Cardiac muscle cell (in vitro differentiated cells and primary cell): ENCODE data around the gene HOXD4. TPM values are rescaled to one million over a fixed set of nuclear protein-coding genes. Genes with fewer than 3 reads are reported as not detected.
A peak's percentile ranks its signal among the peaks of the same experiment; 100 is the strongest.

Source experiments
- DNase-seq, 2 donors: peaks; one replicate each; pipeline versions ENCODE4 v3.0.0 to v3.0.0-alpha.2; 2010 to 2017; ENCODE audit warnings: low read depth in 1 of 2, low spot score in 1 of 2
- H3K27ac ChIP-seq: fragments of 200-600 bp; sonication (generic); 2 replicates; pipeline ENCODE4 v1.5.1; 2016
- H3K27me3 ChIP-seq: fragments of 200-600 bp; sonication (generic); 2 replicates; pipeline ENCODE4 v1.6.0; 2016; ENCODE audit warnings: control low read depth
- H3K36me3 ChIP-seq: fragments of 200-600 bp; sonication (generic); 2 replicates; pipeline ENCODE4 v1.5.1; 2016; ENCODE audit warnings: control low read depth
- H3K4me1 ChIP-seq: fragments of 200-600 bp; sonication (generic); 2 replicates; pipeline ENCODE4 v1.8.1; 2017; ENCODE audit warnings: low read depth, mild to moderate bottlenecking, mixed run types
- H3K4me3 ChIP-seq: fragments of 200-600 bp; sonication (generic); 2 replicates; pipeline ENCODE4 v1.5.1; 2016; ENCODE audit warnings: mild to moderate bottlenecking
- H3K9me3 ChIP-seq: fragments of 200-600 bp; sonication (generic); 2 replicates; pipeline ENCODE4 v1.5.1; 2017; ENCODE audit warnings: low read depth, mild to moderate bottlenecking, control low read depth
- polyA plus RNA-seq: library from polyadenylated mRNA; unstranded; fragments of >200 nt; fragmentation: Nextera tagmentation; extraction: Ambion mirVana; gene quantifications from 2 replicates; pipeline ENCODE4 v1.2.1, GENCODE V29; 2016
- total RNA-seq: library from RNA; depleted of rRNA; stranded (reverse); fragments of >200 nt; gene quantifications from 2 replicates; pipeline ENCODE4 v1.2.3, GENCODE V29; 2016
- TF ChIP-seq, protein P1 (sequence below): IDR thresholded peaks from 2 replicates; pipeline ENCODE4 v1.5.1; 2012; ENCODE audit warnings: low read depth, mild to moderate bottlenecking, low read length

HOXD4 gene
- total and polyA plus RNA-seq, 2 experiments from 2014 or later, result not detected

DNA sequence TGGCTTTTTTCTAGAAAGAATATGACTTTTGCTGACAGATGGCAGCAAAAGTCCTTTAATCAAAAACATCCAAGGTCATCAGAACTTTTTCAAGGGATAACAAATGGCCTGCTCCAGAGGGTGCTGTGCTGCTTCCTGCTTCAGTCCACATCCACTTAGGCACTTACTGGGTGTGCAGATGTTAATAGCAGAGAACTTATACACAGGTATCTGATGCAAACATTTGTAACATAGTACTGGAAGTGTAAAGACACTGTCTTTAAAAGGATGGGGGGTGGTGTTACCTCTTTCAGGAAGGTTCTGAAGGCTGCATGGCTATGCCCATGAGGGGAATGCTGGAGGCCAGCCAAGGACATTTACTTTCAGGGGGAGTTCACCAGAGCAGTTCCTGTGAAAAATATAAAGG, 16.3 kb upstream of the HOXD4 start:
- no peaks in the 10 kb centered on the region for H3K36me3 ChIP-seq
- no peak overlapping the region for H3K4me3 ChIP-seq
- no peaks in the 10 kb centered on the region for H3K9me3 ChIP-seq
- peaks cover 100% of the 10 kb centered on the region for H3K27me3 ChIP-seq
- H3K27ac ChIP-seq, result no peak overlapping the region
- TF ChIP-seq, protein P1, sequence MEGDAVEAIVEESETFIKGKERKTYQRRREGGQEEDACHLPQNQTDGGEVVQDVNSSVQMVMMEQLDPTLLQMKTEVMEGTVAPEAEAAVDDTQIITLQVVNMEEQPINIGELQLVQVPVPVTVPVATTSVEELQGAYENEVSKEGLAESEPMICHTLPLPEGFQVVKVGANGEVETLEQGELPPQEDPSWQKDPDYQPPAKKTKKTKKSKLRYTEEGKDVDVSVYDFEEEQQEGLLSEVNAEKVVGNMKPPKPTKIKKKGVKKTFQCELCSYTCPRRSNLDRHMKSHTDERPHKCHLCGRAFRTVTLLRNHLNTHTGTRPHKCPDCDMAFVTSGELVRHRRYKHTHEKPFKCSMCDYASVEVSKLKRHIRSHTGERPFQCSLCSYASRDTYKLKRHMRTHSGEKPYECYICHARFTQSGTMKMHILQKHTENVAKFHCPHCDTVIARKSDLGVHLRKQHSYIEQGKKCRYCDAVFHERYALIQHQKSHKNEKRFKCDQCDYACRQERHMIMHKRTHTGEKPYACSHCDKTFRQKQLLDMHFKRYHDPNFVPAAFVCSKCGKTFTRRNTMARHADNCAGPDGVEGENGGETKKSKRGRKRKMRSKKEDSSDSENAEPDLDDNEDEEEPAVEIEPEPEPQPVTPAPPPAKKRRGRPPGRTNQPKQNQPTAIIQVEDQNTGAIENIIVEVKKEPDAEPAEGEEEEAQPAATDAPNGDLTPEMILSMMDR, result no peak
- no peaks in the 10 kb centered on the region for H3K4me1 ChIP-seq
- no peak for DNase-seq

DNA sequence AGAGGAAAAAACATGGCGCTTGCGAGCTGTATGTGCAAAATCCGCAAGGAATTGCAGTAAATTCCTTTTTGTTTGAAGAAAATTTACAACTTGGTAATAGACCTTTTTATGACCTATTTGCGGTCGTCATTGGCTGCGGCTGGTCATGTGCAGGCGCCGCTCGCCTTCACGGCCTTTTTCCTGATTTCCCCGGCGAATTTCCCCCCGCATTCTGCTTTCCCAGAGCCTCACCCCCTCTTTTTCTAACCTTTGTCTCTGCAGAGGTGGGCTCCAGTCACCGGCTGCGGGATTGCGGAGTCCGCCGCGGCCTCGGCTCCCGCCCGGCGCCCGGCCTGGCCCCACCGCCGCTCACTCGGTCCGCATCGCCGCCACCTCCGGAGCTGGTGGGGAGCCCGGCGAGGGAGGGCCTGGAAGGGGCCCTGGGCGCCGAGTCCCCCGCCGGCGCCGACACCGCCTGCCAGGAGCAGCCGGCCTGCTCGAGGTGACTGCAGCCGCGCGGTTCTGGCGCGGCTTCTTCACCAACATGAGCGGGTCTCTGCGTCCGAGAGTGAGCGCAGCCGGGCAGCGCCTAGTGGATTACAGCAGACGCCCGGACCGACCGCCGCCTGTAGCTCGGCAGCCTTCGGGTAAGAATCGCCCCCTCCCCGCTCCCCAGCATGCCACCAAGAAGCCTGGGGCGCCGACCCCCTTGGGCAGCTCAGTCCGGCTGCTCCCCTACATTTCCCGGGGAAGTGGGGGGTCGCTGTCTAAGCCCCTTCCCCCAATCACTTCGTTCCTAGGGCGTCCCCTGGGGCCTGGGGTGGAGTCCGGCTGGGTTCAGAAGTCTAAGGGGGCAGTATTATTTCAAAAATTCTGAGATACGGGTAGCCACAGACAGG, 14.7 kb upstream of the HOXD4 start:
- Histone ChIP-seq H3K27ac (no peak overlapping the region), H3K9me3 (no peaks in the 10 kb centered on the region), H3K4me3 (peak overlapping the region; percentile 27), H3K4me1 (no peaks in the 10 kb centered on the region), H3K27me3 (peaks cover 100% of the 10 kb centered on the region), H3K36me3 (no peaks in the 10 kb centered on the region)
- peak; percentile 25 to 59 for DNase-seq
- TF ChIP-seq, protein P1, result no peak

DNA sequence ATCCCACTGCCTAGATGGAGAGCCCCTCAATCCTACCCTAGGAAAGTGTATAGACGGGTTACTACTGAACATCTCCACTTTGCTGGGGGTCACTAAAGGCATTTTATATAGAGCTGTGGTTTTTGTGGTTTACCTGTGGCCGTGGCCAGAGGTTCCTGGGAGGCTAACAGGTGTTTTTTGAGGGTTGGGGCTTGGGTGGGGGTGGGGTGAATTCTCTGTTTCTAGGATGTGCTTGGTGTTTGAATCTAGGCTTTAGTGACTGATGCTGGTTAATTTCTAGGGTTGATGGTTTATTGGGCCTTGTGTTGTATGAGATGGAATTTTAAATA, 14.1 kb upstream of the HOXD4 start:
- no peaks in the 10 kb centered on the region for H3K9me3 ChIP-seq
- no peak for DNase-seq
- H3K27me3 ChIP-seq, result peaks cover 100% of the 10 kb centered on the region
- no peaks in the 10 kb centered on the region for H3K4me1 ChIP-seq
- H3K36me3 ChIP-seq, result no peaks in the 10 kb centered on the region
- peak overlapping the region; percentile 27 for H3K4me3 ChIP-seq
- no peak overlapping the region for H3K27ac ChIP-seq
- TF ChIP-seq, protein P1, result no peak

DNA sequence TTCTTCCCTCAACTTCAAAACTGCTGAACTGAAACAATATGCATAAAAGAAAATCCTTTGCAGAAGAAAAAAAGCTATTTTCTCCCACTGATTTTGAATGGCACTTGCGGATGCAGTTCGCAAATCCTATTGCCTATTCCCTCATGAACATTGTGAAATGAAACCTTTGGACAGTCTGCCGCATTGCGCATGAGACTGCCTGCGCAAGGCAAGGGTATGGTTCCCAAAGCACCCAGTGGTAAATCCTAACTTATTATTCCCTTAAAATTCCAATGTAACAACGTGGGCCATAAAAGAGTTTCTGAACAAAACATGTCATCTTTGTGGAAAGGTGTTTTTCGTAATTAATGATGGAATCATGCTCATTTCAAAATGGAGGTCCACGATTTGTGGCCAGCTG, 13.4 kb upstream of the HOXD4 start:
- DNase-seq, result no peak
- peaks cover 100% of the 10 kb centered on the region for H3K27me3 ChIP-seq

DNA sequence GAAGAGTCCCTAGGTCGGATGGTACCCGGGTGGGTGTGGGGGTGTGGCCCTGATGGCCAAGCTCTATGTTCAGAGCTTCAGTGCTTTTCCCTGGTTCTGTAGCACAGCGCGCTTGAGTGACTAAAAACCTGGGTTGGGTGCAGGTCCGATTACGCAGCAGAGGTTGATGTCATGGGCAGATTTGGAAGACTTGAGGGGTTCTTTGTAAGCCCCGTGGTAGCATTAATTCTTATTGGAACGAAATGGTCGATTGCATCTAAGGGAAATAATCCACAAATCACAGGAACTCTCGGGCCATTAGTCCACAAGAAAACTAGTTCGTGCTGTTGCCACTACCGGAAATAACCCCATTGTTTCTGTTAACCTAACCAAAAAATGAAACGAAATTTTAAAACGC, 12.8 kb upstream of the HOXD4 start:
- no peak for DNase-seq
- TF ChIP-seq, protein P1, result no peak
- Histone ChIP-seq H3K4me1 (no peaks in the 10 kb centered on the region), H3K4me3 (no peak overlapping the region), H3K9me3 (no peaks in the 10 kb centered on the region), H3K36me3 (no peaks in the 10 kb centered on the region), H3K27ac (no peak overlapping the region), H3K27me3 (peaks cover 100% of the 10 kb centered on the region)

More for the DNA sequence above, 13.4 kb upstream of the HOXD4 start:
- Histone ChIP-seq H3K4me1 (no peaks in the 10 kb centered on the region), H3K4me3 (no peak overlapping the region), H3K36me3 (no peaks in the 10 kb centered on the region), H3K27ac (no peak overlapping the region), H3K9me3 (no peaks in the 10 kb centered on the region)
- TF ChIP-seq, protein P1, result no peak
